OCI-LY7 (cell line): ENCODE results near the gene BTBD9. TPM values are rescaled to one million over a fixed set of nuclear protein-coding genes. Genes with fewer than 3 reads are reported as not detected.

Source experiments
- BruUV-seq: library from RNA; stranded (reverse); fragments of 400-500 nt; replicated peaks from 2 replicates; lab custom pipeline; 2021; lab: Mats Ljungman, UMichigan
- CTCF ChIA-PET: fragments of 300-600 bp; sonication (Branson Sonifier 250); formaldehyde crosslinking; loops from one replicate; lab custom pipeline; 2022; ENCODE audit warnings: antibody characterized with exemption; ENCODE audit not compliant: unreplicated experiment; lab: Charles Lee
- POLR2A ChIA-PET: fragments of 300-600 bp; sonication (Branson Sonifier 250); formaldehyde crosslinking; loops from one replicate; lab custom pipeline; 2022; ENCODE audit warnings: antibody characterized with exemption; lab: Charles Lee
- DNase-seq: peaks from one replicate; pipeline ENCODE4 v3.0.0-alpha.2; 2015; ENCODE audit warnings: low spot score
- H2AFZ ChIP-seq: fragments of 200-600 bp; sonication (generic), shearing (Covaris generic); 2 replicates; pipeline ENCODE4 v1.6.1; 2014; ENCODE audit warnings: mild to moderate bottlenecking, antibody characterized with exemption, low read length, moderate library complexity
- H3K27ac ChIP-seq: fragments of 200-600 bp; sonication (generic); 2 replicates; pipeline ENCODE4 v1.5.1; 2014; ENCODE audit warnings: mixed run types, low read depth, mild to moderate bottlenecking, moderate library complexity, low read length, inconsistent platforms; ENCODE audit not compliant: poor library complexity, severe bottlenecking
- H3K36me3 ChIP-seq: fragments of 200-600 bp; sonication (generic); 2 replicates; pipeline ENCODE4 v1.6.1; 2014; ENCODE audit warnings: mild to moderate bottlenecking, antibody characterized with exemption, low read length, moderate library complexity, mixed read lengths; ENCODE audit not compliant: insufficient read depth
- H3K4me1 ChIP-seq: fragments of 200-600 bp; sonication (generic); 2 replicates; pipeline ENCODE4 v1.5.1; 2014; ENCODE audit warnings: mild to moderate bottlenecking, low read length; ENCODE audit not compliant: insufficient read depth, poor library complexity, severe bottlenecking
- H3K4me2 ChIP-seq: fragments of 200-600 bp; sonication (generic); 2 replicates; pipeline ENCODE4 v1.6.1; 2014; ENCODE audit warnings: mild to moderate bottlenecking, low read length
- H3K4me3 ChIP-seq: fragments of 200-600 bp; sonication (generic); 2 replicates; pipeline ENCODE4 v1.5.1; 2014; ENCODE audit warnings: mild to moderate bottlenecking, low read depth, low read length; ENCODE audit not compliant: poor library complexity, severe bottlenecking
- H3K79me2 ChIP-seq: fragments of 200-600 bp; sonication (generic); 2 replicates; pipeline ENCODE4 v1.6.1; 2016; ENCODE audit warnings: low read depth, mild to moderate bottlenecking, low read length, moderate library complexity, mixed read lengths; ENCODE audit not compliant: insufficient read depth
- H3K9me2 ChIP-seq: fragments of 200-600 bp; sonication (generic); 2 replicates; pipeline ENCODE4 v1.6.1; 2016; ENCODE audit warnings: mild to moderate bottlenecking, low read length, mixed read lengths; ENCODE audit not compliant: insufficient read depth
- H3K9me3 ChIP-seq: fragments of 200-600 bp; sonication (generic); 2 replicates; pipeline ENCODE4 v1.6.1; 2014; ENCODE audit warnings: mild to moderate bottlenecking, mixed run types, low read length, mixed read lengths
- H4K20me1 ChIP-seq: fragments of 200-600 bp; sonication (generic); 2 replicates; pipeline ENCODE4 v1.6.1; 2014; ENCODE audit warnings: mild to moderate bottlenecking, antibody characterized with exemption, low read length, moderate library complexity, mixed read lengths; ENCODE audit not compliant: insufficient read depth
- CTCF ChIP-seq: fragments of 200-600 bp; sonication (generic); conservative IDR thresholded peaks from 2 replicates; pipeline ENCODE4 v1.5.1; 2014; ENCODE audit warnings: mild to moderate bottlenecking, antibody characterized with exemption, low read length, moderate library complexity, mixed read lengths
- EZH2phosphoT487 ChIP-seq: fragments of 200-600 bp; sonication (generic); IDR thresholded peaks from 2 replicates; pipeline ENCODE4 v1.6.1; 2018; ENCODE audit warnings: low read depth, borderline replicate concordance, mild to moderate bottlenecking, mixed run types, antibody characterized with exemption, low read length, moderate library complexity, mixed read lengths
- intact Hi-C: fragments of 100-400 bp; cut with micrococcal nuclease; formaldehyde crosslinking; loops from one replicate; pipeline ENCODE4 v1.10.0; 2022; ENCODE audit not compliant: unreplicated experiment
- total RNA-seq, 2 experiments: library from RNA; depleted of rRNA in 1 of 2; stranded (reverse); fragments of >200 nt in 1 of 2; shearing (Covaris generic) in 1 of 2; gene quantifications; 2 replicates each; pipeline ENCODE4 v1.2.3, GENCODE V29; 2014 to 2022

Gene BTBD9
- total RNA-seq, 2 experiments from 2014 or later, result 5.9 to 7.3 TPM

DNA sequence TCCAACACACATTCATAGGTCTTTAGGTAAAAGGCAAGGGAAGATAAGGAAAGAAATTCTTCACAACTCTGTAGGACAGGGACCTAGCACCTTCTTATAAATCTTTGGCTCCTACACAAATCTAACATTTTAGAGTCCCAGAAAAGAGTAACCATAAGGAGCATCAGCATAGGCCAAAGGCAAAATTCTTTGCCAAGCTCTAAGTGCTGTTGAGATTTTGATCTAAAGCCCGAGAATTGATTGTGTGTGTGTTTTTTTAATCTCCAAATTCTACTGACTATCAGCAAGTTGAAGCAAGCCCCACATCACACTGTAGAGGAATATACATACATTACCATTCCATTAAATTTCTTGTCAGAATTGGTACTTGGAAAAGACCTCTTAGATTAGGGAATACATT is 233.6 kb downstream of the BTBD9 start:
- Histone ChIP-seq H3K79me2 (no peaks in the 10 kb centered on the region), H2AFZ (no peak overlapping the region), H3K9me3 (no peaks in the 10 kb centered on the region), H3K4me1 (peaks cover 10% of the 10 kb centered on the region), H3K9me2 (no peaks in the 10 kb centered on the region), H3K27ac (no peak overlapping the region), H4K20me1 (no peaks in the 10 kb centered on the region), H3K36me3 (no peaks in the 10 kb centered on the region), H3K4me2 (no peak overlapping the region), H3K4me3 (no peak overlapping the region)
- POLR2A ChIA-PET, result interaction anchor here (0.5 to 0.6 kb wide), 2 partner anchors 52 to 93 kb away, joined by 3 to 4 read pairs; no protein-coding TSS in a partner anchor
- TF ChIP-seq CTCF (no peak), EZH2phosphoT487 (no peak)
- CTCF ChIA-PET, result no interaction called here
- intact Hi-C loops, result no loop called here
- DNase-seq, result no peak
- BruUV-seq, result no TSS peak

DNA sequence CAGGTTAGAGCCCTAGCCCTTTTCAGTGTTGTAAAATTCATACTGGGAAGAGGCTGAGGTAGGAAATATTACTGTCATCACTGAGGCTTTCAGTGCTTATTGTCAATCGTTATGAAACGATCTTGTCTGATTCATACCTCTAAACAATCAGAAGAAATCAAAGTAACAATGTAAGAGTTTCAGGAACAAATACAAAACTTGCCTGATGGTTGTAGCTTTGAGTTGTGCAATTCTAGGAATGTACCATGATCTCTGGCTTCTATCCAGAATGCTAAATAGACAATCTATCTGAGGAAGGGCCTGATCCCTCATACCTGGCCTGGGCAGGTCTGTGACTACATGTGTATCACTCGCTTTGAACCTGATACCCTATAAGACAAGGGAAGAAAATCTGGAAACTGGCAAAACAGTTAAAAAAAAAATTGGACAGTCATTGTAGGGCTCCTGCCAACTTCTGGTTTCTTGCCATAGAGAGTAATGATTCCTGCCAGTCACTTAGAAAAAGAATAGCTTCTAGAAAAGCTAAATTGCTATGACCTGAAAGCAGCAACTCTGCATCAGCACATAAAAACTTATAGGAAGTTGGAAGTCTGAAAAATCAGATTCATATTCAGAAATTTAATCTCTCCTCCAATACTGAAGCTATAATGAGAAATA is 234.7 kb downstream of the BTBD9 start:
- Histone ChIP-seq H3K79me2 (no peaks in the 10 kb centered on the region), H3K4me1 (peaks cover 3% of the 10 kb centered on the region), H3K9me3 (no peaks in the 10 kb centered on the region), H3K4me3 (no peak overlapping the region), H3K9me2 (no peaks in the 10 kb centered on the region), H3K27ac (no peak overlapping the region), H3K36me3 (no peaks in the 10 kb centered on the region), H2AFZ (no peak overlapping the region), H4K20me1 (no peaks in the 10 kb centered on the region), H3K4me2 (no peak overlapping the region)
- intact Hi-C loops, result no loop called here
- DNase-seq, result no peak
- TF ChIP-seq CTCF (no peak), EZH2phosphoT487 (no peak)
- ChIA-PET CTCF (no interaction called here), POLR2A (interaction anchor here (0.6 to 1.0 kb wide), 3 partner anchors 14 to 53 kb away, joined by 3 read pairs; no protein-coding TSS in a partner anchor)
- no TSS peak for BruUV-seq

DNA sequence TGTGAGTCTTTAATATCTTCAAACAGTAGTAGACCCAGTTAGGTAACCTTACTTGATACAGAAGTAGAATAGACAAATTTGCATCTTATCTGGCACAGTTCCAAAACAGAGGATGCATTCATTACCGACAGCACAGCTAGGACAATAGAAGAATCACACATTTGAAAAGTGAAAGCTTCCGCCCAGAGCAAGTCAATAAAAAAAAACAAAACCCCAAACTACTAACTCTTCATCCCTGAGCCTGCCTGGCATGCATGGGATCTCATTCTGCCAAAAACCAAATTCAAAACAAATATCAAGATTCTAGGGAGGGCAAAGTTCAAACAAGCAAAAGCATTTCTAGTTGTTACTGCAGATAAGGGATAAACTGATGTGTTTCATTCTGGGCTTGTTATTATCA is 235.4 kb downstream of the BTBD9 start:
- H3K36me3 ChIP-seq, result no peaks in the 10 kb centered on the region
- H3K4me3 ChIP-seq, result no peak overlapping the region
- H3K9me2 ChIP-seq, result no peaks in the 10 kb centered on the region
- H3K27ac ChIP-seq, result no peak overlapping the region
- no TSS peak for BruUV-seq
- ChIA-PET CTCF (no interaction called here), POLR2A (no interaction called here)
- peak; percentile 24 for DNase-seq
- no peaks in the 10 kb centered on the region for H3K9me3 ChIP-seq
- no peaks in the 10 kb centered on the region for H3K4me1 ChIP-seq
- intact Hi-C loops, result no loop called here
- no peaks in the 10 kb centered on the region for H3K79me2 ChIP-seq
- no peak overlapping the region for H3K4me2 ChIP-seq
- no peak for TF ChIP-seq EZH2phosphoT487
- no peak for TF ChIP-seq CTCF
- no peak overlapping the region for H2AFZ ChIP-seq
- no peaks in the 10 kb centered on the region for H4K20me1 ChIP-seq
